Ascending aorta (tissue), 2 donors: Measurements from ENCODE around the gene SPTY2D1. TPM values are rescaled to one million over a fixed set of nuclear protein-coding genes. Genes with fewer than 3 reads are reported as not detected.

Experiments used
- DNase-seq, 2 donors: peaks; one replicate each; pipeline ENCODE4 v3.0.0-alpha.2; 2019; ENCODE audit warnings: low spot score in 2 of 2
- H3K27ac ChIP-seq, 2 donors: fragments of 200-600 bp; sonication (generic); one replicate each; pipeline ENCODE4 v1.5.1; 2016 to 2017; ENCODE audit warnings: mild to moderate bottlenecking in 1 of 2
- H3K27me3 ChIP-seq: fragments of 200-600 bp; sonication (generic); one replicate; pipeline ENCODE4 v1.5.1; 2017
- H3K36me3 ChIP-seq, 2 donors: fragments of 200-600 bp; sonication (generic); one replicate each; pipeline ENCODE4 v1.5.1; 2016
- H3K4me1 ChIP-seq, 2 donors: fragments of 200-600 bp; sonication (generic); one replicate each; pipeline ENCODE4 v1.5.1; 2016 to 2017; ENCODE audit warnings: mild to moderate bottlenecking in 1 of 2
- H3K4me3 ChIP-seq, 2 donors: fragments of 200-600 bp; sonication (generic); one replicate each; pipeline ENCODE4 v1.5.1; 2016 to 2017; ENCODE audit warnings: mild to moderate bottlenecking in 1 of 2
- H3K9me3 ChIP-seq, 2 donors: fragments of 200-600 bp; sonication (generic); one replicate each; pipeline ENCODE4 v1.5.1; 2016
- intact Hi-C: fragments of 100-400 bp; cut with DNase I; formaldehyde crosslinking; loops from one replicate; pipeline ENCODE4 v1.15.1; 2023
- total RNA-seq: library from RNA; depleted of rRNA; stranded (reverse); fragments of >200 nt; gene quantifications from one replicate; pipeline ENCODE4 v1.1.0, GENCODE V29; 2016
- TF ChIP-seq, protein P1 (sequence below), 3 experiments: fragments of 200-600 bp in 2 of 3; fragments of 450-650 bp in 1 of 3; sonication (generic) in 2 of 3; IDR thresholded peaks; one replicate each; pipeline ENCODE4 v1.5.1; 2016 to 2019; ENCODE audit warnings: antibody characterized with exemption in 3 of 3, mild to moderate bottlenecking in 1 of 3, moderate library complexity in 1 of 3

Gene SPTY2D1
- total RNA-seq, 1 donor from 2014 or later = 7.8 TPM

DNA sequence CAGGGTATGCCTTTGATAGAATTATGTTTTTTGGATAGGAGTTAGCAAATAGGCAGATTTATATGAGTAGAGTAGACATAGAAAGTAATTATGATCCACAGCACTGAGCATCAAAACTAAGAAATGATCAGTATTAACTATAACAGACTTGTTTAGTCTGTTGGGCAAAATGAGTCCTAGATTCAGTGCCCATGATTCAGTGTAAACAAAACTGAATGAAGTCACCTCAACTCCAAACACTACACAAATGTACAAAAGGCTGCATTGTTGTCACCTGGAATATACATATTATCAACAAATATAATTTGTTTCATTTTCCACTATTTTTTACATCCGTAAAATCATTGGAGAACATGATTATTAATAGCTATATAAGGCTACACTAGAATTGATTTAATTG, 52.3 kb downstream of the SPTY2D1 start:
- H3K9me3 ChIP-seq = no peaks in the 10 kb centered on the region
- TF ChIP-seq, protein P1, sequence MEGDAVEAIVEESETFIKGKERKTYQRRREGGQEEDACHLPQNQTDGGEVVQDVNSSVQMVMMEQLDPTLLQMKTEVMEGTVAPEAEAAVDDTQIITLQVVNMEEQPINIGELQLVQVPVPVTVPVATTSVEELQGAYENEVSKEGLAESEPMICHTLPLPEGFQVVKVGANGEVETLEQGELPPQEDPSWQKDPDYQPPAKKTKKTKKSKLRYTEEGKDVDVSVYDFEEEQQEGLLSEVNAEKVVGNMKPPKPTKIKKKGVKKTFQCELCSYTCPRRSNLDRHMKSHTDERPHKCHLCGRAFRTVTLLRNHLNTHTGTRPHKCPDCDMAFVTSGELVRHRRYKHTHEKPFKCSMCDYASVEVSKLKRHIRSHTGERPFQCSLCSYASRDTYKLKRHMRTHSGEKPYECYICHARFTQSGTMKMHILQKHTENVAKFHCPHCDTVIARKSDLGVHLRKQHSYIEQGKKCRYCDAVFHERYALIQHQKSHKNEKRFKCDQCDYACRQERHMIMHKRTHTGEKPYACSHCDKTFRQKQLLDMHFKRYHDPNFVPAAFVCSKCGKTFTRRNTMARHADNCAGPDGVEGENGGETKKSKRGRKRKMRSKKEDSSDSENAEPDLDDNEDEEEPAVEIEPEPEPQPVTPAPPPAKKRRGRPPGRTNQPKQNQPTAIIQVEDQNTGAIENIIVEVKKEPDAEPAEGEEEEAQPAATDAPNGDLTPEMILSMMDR (IDR thresholded peaks at IDR 0.05) = no peak
- no peaks in the 10 kb centered on the region for H3K27me3 ChIP-seq
- H3K27ac ChIP-seq = no peak overlapping the region
- intact Hi-C loops = no loop called here
- peaks cover 0 to 1% of the 10 kb centered on the region in 2 donors for H3K4me1 ChIP-seq
- H3K36me3 ChIP-seq = peaks cover 3 to 17% of the 10 kb centered on the region in 2 donors
- H3K4me3 ChIP-seq = no peak overlapping the region
- no peak for DNase-seq

DNA sequence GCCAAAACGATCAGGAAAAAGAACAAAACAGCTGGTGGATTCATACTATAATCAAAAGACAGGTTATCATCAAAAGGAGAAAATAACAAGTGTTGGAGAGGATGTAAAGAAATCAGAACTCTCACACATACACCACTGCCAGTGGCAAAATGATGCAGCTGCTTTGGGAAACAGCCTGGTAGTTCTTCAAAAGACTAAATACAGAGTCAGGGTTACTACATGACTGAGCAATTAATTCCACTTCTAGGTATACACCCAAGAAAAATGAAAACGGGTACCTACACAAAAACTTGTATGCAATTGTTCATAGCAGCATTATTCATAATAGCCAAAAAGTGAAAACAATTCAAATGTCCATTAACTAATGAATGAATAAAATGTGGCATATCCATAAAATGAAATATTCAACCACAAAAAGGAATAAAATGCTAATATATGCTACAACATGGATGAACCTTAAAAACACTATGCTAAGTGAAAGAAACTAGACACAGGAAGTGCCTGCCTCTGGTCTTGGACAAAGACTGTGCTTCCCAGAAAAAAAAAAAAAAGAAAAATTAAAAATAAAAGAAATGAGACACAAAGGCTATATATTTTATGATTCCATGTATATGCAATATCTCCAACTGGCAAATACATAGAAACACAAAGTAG, 53.9 kb downstream of the SPTY2D1 start:
- intact Hi-C loops = no loop called here
- Histone ChIP-seq H3K4me1 (no peaks in the 10 kb centered on the region), H3K4me3 (no peak overlapping the region), H3K36me3 (peaks cover 16 to 29% of the 10 kb centered on the region in 2 donors), H3K27ac (no peak overlapping the region), H3K27me3 (no peaks in the 10 kb centered on the region), H3K9me3 (no peaks in the 10 kb centered on the region)
- DNase-seq = no peak
- TF ChIP-seq, protein P1 (IDR thresholded peaks at IDR 0.05) = no peak

DNA sequence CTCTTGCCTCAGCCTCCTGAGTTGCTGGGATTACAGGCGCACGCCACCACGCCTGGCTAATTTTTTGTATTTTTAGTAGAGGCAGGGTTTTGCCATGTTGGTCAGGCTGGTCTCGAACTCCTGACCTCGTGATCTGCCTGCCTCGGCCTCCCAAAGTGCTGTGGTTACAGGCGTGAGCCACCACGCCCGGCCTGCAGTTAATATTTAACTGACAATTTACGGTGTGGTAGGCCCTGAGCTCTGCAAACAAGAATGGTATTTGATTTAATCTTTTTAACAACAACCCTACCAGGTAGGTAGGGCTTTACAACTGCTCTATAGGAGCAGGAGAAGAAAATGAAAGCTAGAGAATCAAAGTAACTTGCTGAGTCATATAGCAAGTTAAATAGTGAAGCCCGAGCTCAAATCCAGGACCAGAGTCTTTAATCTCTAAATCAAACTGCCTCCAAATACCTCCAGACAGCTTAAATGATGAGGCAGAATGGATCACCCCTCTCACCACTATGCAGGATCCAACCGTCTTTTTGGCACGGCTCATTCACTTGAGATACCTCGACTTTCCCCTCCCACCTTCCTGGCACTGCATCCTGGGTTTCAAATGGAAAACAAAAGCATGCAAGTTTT, 55.1 kb downstream of the SPTY2D1 start:
- Histone ChIP-seq H3K36me3 (peaks cover 25 to 39% of the 10 kb centered on the region in 2 donors), H3K27me3 (no peaks in the 10 kb centered on the region), H3K9me3 (no peaks in the 10 kb centered on the region), H3K27ac (no peak overlapping the region), H3K4me1 (no peaks in the 10 kb centered on the region), H3K4me3 (no peak overlapping the region)
- intact Hi-C loops = no loop called here
- no peak for DNase-seq
- TF ChIP-seq, protein P1 (IDR thresholded peaks at IDR 0.05) = no peak

DNA sequence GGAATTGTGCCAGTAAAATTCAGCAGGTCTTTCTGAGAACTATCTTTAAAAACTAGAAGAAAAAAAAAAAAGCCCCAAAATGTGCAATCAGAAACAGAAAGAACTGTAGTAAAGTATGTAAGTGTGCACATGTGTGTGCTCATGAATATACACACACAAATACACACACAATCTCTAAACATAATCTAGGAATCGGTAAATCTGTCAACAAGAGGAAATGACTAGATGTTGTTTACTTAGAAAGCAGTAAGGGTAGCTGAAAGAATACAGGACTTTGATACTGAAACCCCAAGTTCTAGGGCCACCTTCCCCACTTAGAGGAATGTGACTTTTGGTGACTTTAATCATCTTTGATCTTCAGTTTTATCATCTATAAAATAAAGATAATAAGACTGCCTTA, 58.8 kb downstream of the SPTY2D1 start:
- TF ChIP-seq, protein P1 (IDR thresholded peaks at IDR 0.05) = no peak
- Histone ChIP-seq H3K36me3 (peaks cover 34 to 63% of the 10 kb centered on the region in 2 donors), H3K4me3 (no peak overlapping the region), H3K27me3 (no peaks in the 10 kb centered on the region), H3K4me1 (no peaks in the 10 kb centered on the region), H3K9me3 (no peaks in the 10 kb centered on the region), H3K27ac (no peak overlapping the region)
- no peak for DNase-seq
- intact Hi-C loops = no loop called here

DNA sequence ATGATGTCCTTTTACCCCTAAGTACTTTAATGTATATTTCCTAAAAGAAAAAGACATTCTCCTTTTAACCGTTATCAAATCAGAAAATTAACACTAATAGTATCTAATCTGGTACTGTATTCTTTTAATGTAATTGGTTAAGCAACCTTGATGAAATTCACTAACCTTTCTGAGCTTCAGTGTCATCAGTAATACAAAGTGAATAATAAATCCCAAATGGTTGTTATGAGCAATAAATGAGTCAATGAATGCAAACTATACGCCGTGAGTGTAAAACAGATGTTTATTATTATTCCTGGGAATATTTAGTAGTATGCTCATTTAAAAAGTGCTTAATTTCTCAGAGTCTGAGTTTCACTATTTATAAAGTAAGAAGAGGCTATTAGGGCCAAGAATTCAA, 67.1 kb downstream of the SPTY2D1 start:
- intact Hi-C loops = no loop called here
- Histone ChIP-seq H3K9me3 (no peaks in the 10 kb centered on the region), H3K4me3 (no peak overlapping the region), H3K27ac (no peak overlapping the region), H3K27me3 (no peaks in the 10 kb centered on the region), H3K36me3 (peaks cover 23 to 65% of the 10 kb centered on the region in 2 donors), H3K4me1 (no peaks in the 10 kb centered on the region)
- TF ChIP-seq, protein P1 (IDR thresholded peaks at IDR 0.05) = no peak
- no peak for DNase-seq
